AG20443 (cell line): Measurements from ENCODE around the gene TOGARAM2.
"Not testable (repeated sequence)": the region's sequence is repeated elsewhere in the genome, so short reads cannot be mapped to it uniquely, and the experiment has no call there.

Source experiments
- DNase-seq: peaks from one replicate; pipeline ENCODE4 v3.0.0; 2012; ENCODE audit warnings: low spot score, mixed read lengths

TOGARAM2 gene

GRCh38 chr2:29074411-29074810, 93.3 kb downstream of the TOGARAM2 start, which contains the start of gene PCARE:
Gene PCARE (minus strand): TSS chr2:29074523. CDS start chr2:29074261, 262 bp downstream.
- DNase-seq: no peak

GRCh38 chr2:29075894-29076705, 95.0 kb downstream of the TOGARAM2 start:
- DNase-seq: no peak

- no peak for DNase-seq
These were observed 98.8 kb downstream of the TOGARAM2 start for GRCh38 chr2:29079887-29080286.

- no peak for DNase-seq
These were observed 100.0 kb downstream of the TOGARAM2 start for GRCh38 chr2:29080886-29081743.

GRCh38 chr2:29082804-29083495, 101.9 kb downstream of the TOGARAM2 start:
- DNase-seq: no peak

- no peak for DNase-seq
These were observed 103.5 kb downstream of the TOGARAM2 start for GRCh38 chr2:29084554-29084953.

- DNase-seq: not testable (repeated sequence)
These were observed 109.2 kb downstream of the TOGARAM2 start for GRCh38 chr2:29090311-29090710.

- no peak for DNase-seq
These were observed 115.9 kb downstream of the TOGARAM2 start for GRCh38 chr2:29096969-29097368.

- DNase-seq: no peak
These were observed 116.5 kb downstream of the TOGARAM2 start for GRCh38 chr2:29097569-29097968.

- DNase-seq: no peak
These were observed 119.5 kb downstream of the TOGARAM2 start for GRCh38 chr2:29100564-29100963.
